ENCODE measurements around the gene MYZAP.

GRCh38 chr15:57551715-57552677 lies 39.7 kb upstream of the MYZAP start:
- TF ChIP-seq, protein P1, sequence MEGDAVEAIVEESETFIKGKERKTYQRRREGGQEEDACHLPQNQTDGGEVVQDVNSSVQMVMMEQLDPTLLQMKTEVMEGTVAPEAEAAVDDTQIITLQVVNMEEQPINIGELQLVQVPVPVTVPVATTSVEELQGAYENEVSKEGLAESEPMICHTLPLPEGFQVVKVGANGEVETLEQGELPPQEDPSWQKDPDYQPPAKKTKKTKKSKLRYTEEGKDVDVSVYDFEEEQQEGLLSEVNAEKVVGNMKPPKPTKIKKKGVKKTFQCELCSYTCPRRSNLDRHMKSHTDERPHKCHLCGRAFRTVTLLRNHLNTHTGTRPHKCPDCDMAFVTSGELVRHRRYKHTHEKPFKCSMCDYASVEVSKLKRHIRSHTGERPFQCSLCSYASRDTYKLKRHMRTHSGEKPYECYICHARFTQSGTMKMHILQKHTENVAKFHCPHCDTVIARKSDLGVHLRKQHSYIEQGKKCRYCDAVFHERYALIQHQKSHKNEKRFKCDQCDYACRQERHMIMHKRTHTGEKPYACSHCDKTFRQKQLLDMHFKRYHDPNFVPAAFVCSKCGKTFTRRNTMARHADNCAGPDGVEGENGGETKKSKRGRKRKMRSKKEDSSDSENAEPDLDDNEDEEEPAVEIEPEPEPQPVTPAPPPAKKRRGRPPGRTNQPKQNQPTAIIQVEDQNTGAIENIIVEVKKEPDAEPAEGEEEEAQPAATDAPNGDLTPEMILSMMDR (IDR thresholded peaks at IDR 0.05; ENCODE audit: borderline replicate concordance, extremely low read depth, low read length, poor library complexity, severe bottlenecking): no peak
- no peak for TF ChIP-seq EZH2 (IDR thresholded peaks at IDR 0.05; ENCODE audit: borderline replicate concordance, low read depth, low read length, severe bottlenecking)
